Panc1 (cell line): ENCODE measurements around the gene INVS. TPM values are rescaled to one million over a fixed set of nuclear protein-coding genes. Genes with fewer than 3 reads are reported as not detected.

Experiments
- ATAC-seq: fragments of 200-7000 bp; cut with Tn5 transposase; 2 replicates; pipeline ENCODE4 v1.9.1; 2020; ENCODE audit warnings: mild to moderate bottlenecking, moderate library complexity
- BruUV-seq: library from RNA; stranded (reverse); fragments of 400-500 nt; replicated peaks from 2 replicates; lab custom pipeline; 2021; lab: Mats Ljungman, UMichigan
- CTCF ChIA-PET: fragments of 300-600 bp; sonication (Branson Sonifier 250); formaldehyde crosslinking; loops from one replicate; lab custom pipeline; 2022; ENCODE audit warnings: antibody characterized with exemption; lab: Charles Lee
- POLR2A ChIA-PET: fragments of 300-600 bp; sonication (Branson Sonifier 250); formaldehyde crosslinking; loops from one replicate; lab custom pipeline; 2022; ENCODE audit warnings: antibody characterized with exemption; lab: Charles Lee
- DNase-seq: peaks from one replicate; pipeline ENCODE4 v3.0.0-alpha.2; 2010; ENCODE audit warnings: low read depth, low spot score
- H3K27ac ChIP-seq: 2 replicates; pipeline ENCODE4 v1.5.1; 2011; ENCODE audit warnings: mild to moderate bottlenecking, low read length, inconsistent platforms
- H3K27me3 ChIP-seq: fragments of 200-500 bp; sonication (Bioruptor generic); 2 replicates; pipeline ENCODE4 v1.6.0; 2014; ENCODE audit warnings: low read length, inconsistent platforms; ENCODE audit not compliant: control insufficient read depth, insufficient read depth
- H3K36me3 ChIP-seq: fragments of 200-500 bp; sonication (Bioruptor generic); 2 replicates; pipeline ENCODE4 v1.5.1; 2014; ENCODE audit warnings: inconsistent platforms, mild to moderate bottlenecking, low read length, moderate library complexity; ENCODE audit not compliant: control insufficient read depth, insufficient read depth
- H3K4me1 ChIP-seq: 2 replicates; pipeline ENCODE4 v1.5.1; 2011; ENCODE audit warnings: inconsistent platforms, mild to moderate bottlenecking, low read length, moderate library complexity; ENCODE audit not compliant: control insufficient read depth, insufficient read depth
- H3K4me3 ChIP-seq, 2 experiments: 2 replicates each; pipeline ENCODE4 v1.5.1; 2011 to 2012; ENCODE audit warnings: low read depth in 2 of 2, low read length in 2 of 2, mild to moderate bottlenecking in 2 of 2, inconsistent platforms in 1 of 2, moderate library complexity in 1 of 2
- H3K9me3 ChIP-seq: fragments of 200-500 bp; sonication (Bioruptor generic); 2 replicates; pipeline ENCODE4 v1.5.1; 2014; ENCODE audit warnings: low read depth, mild to moderate bottlenecking, inconsistent platforms, low read length, moderate library complexity; ENCODE audit not compliant: control insufficient read depth, insufficient read depth
- POLR2AphosphoS5 ChIP-seq: IDR thresholded peaks from 2 replicates; pipeline ENCODE4 v1.6.1; 2012; ENCODE audit warnings: mild to moderate bottlenecking, low read depth, low read length, moderate library complexity
- SIN3A ChIP-seq: IDR thresholded peaks from 2 replicates; pipeline ENCODE4 v1.6.1; 2012; ENCODE audit warnings: low read depth, mild to moderate bottlenecking, low read length, moderate library complexity, borderline replicate concordance; ENCODE audit not compliant: insufficient read depth
- TCF7L2 ChIP-seq: IDR thresholded peaks from 2 replicates; pipeline ENCODE4 v1.6.1; 2011; ENCODE audit warnings: mild to moderate bottlenecking, low read depth, low read length, inconsistent platforms
- in situ Hi-C: cut with HindIII; loops from 2 replicates; pipeline ENCODE4 v1.10.0; 2016; ENCODE audit warnings: low sequenced_read_pairs, low pct_unique_long_range_greater_than_20kb
- intact Hi-C: fragments of 100-400 bp; cut with micrococcal nuclease; formaldehyde crosslinking; loops from one replicate; pipeline ENCODE4 v1.10.0; 2022; ENCODE audit not compliant: unreplicated experiment
- total RNA-seq: library from RNA; stranded (reverse); gene quantifications from one replicate; pipeline ENCODE4 v1.2.1, GENCODE V29; 2021; ENCODE audit not compliant: unreplicated experiment
- TF ChIP-seq, protein P1 (sequence below): fragments of 450-650 bp; IDR thresholded peaks from 2 replicates; pipeline ENCODE4 v1.5.1; 2017; ENCODE audit warnings: mild to moderate bottlenecking
- TF ChIP-seq, protein P2 (sequence below), 2 experiments: IDR thresholded peaks; 2 replicates each; pipeline ENCODE4 v1.6.1; 2011 to 2012; ENCODE audit warnings: low read depth in 2 of 2, control low read depth in 1 of 2, low read length in 1 of 2, mild to moderate bottlenecking in 1 of 2, moderate library complexity in 1 of 2; ENCODE audit not compliant: insufficient read depth in 1 of 2

Gene INVS
- total RNA-seq, 1 experiment from 2014 or later: 8.2 TPM

DNA sequence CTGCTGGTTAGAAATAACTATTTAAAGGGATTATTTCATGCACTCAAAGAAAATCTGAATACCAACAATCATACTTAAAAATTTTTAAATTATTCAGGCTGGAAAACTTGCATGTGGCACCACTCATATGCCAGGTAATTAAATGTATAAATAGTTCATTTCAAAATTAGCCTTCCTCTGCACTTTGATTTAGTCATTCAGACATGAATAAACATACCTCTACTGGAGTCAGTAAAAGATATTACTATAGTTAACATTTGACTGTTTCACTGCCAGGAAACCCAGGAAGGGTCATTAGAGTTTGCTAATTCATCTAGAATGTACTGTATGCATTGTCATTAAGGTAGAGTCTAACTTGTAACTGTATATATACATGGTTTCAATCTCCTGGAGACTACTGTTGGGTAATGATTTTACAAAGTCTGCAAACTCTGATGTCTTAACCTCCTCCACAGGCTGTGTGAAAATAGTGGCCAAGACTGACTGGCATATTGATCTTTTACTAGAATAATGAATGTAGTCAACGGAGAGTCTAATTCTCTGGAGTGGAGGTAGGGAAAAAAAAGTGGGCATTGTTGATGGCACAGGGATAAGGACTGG lies 210.0 kb downstream of the INVS start:
- ChIA-PET CTCF (no interaction called here), POLR2A (no interaction called here)
- no peaks in the 10 kb centered on the region for H3K9me3 ChIP-seq
- no peak for DNase-seq
- H3K27me3 ChIP-seq: no peaks in the 10 kb centered on the region
- no peaks in the 10 kb centered on the region; the same call in 1 of the 2 replicates for H3K36me3 ChIP-seq
- no peaks in the 10 kb centered on the region for H3K4me1 ChIP-seq
- H3K4me3 ChIP-seq: no peak overlapping the region
- TF ChIP-seq, protein P1, sequence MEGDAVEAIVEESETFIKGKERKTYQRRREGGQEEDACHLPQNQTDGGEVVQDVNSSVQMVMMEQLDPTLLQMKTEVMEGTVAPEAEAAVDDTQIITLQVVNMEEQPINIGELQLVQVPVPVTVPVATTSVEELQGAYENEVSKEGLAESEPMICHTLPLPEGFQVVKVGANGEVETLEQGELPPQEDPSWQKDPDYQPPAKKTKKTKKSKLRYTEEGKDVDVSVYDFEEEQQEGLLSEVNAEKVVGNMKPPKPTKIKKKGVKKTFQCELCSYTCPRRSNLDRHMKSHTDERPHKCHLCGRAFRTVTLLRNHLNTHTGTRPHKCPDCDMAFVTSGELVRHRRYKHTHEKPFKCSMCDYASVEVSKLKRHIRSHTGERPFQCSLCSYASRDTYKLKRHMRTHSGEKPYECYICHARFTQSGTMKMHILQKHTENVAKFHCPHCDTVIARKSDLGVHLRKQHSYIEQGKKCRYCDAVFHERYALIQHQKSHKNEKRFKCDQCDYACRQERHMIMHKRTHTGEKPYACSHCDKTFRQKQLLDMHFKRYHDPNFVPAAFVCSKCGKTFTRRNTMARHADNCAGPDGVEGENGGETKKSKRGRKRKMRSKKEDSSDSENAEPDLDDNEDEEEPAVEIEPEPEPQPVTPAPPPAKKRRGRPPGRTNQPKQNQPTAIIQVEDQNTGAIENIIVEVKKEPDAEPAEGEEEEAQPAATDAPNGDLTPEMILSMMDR: no peak
- TF ChIP-seq POLR2AphosphoS5 (no peak), TCF7L2 (no peak)
- TF ChIP-seq, protein P2, sequence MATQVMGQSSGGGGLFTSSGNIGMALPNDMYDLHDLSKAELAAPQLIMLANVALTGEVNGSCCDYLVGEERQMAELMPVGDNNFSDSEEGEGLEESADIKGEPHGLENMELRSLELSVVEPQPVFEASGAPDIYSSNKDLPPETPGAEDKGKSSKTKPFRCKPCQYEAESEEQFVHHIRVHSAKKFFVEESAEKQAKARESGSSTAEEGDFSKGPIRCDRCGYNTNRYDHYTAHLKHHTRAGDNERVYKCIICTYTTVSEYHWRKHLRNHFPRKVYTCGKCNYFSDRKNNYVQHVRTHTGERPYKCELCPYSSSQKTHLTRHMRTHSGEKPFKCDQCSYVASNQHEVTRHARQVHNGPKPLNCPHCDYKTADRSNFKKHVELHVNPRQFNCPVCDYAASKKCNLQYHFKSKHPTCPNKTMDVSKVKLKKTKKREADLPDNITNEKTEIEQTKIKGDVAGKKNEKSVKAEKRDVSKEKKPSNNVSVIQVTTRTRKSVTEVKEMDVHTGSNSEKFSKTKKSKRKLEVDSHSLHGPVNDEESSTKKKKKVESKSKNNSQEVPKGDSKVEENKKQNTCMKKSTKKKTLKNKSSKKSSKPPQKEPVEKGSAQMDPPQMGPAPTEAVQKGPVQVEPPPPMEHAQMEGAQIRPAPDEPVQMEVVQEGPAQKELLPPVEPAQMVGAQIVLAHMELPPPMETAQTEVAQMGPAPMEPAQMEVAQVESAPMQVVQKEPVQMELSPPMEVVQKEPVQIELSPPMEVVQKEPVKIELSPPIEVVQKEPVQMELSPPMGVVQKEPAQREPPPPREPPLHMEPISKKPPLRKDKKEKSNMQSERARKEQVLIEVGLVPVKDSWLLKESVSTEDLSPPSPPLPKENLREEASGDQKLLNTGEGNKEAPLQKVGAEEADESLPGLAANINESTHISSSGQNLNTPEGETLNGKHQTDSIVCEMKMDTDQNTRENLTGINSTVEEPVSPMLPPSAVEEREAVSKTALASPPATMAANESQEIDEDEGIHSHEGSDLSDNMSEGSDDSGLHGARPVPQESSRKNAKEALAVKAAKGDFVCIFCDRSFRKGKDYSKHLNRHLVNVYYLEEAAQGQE (IDR thresholded peaks at IDR 0.05; ENCODE audit: insufficient read depth in 1 of 2, low read depth in 2 of 2, low read length in 1 of 2): no peak
- ATAC-seq: no peak
- in situ Hi-C loops (no loop called here), intact Hi-C loops (no loop called here)
- no peak overlapping the region for H3K27ac ChIP-seq
- no TSS peak for BruUV-seq

DNA sequence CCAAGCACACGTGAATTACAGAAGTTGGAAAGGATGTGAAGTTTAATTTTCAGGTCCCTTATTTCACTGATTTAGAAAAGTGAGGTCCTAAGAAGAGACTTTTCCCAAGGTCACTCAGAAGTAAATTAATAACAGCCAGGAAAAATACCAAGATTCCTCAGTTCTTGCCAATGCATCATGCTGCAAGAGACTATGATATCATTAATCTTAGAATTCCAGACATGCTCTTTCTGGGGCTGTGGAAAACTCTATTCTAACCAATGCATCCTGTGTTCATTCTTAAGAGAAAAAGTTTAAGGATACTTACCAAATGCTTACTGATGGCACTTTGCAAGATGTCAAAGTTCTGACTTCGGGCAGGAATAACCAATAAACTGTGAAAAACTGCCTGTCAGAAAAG lies 210.9 kb downstream of the INVS start:
- no peaks in the 10 kb centered on the region for H3K27me3 ChIP-seq
- H3K9me3 ChIP-seq: no peaks in the 10 kb centered on the region
- no peak overlapping the region for H3K27ac ChIP-seq
- H3K4me1 ChIP-seq: no peaks in the 10 kb centered on the region
- ChIA-PET POLR2A (no interaction called here), CTCF (no interaction called here)
- H3K36me3 ChIP-seq: no peaks in the 10 kb centered on the region; the same call in 1 of the 2 replicates
- ATAC-seq (no peak), DNase-seq (no peak)
- intact Hi-C loops (loop anchor here (10.0 kb wide), 1 partner anchor 285 kb away; no protein-coding TSS in a partner anchor), in situ Hi-C loops (no loop called here)
- no TSS peak for BruUV-seq
- TF ChIP-seq SIN3A: no peak
- TF ChIP-seq POLR2AphosphoS5: no peak
- TF ChIP-seq, protein P1: no peak
- TF ChIP-seq, protein P2 (IDR thresholded peaks at IDR 0.05; ENCODE audit: insufficient read depth in 1 of 2, low read depth in 2 of 2, low read length in 1 of 2): no peak
- no peak for TF ChIP-seq TCF7L2
- H3K4me3 ChIP-seq: no peak overlapping the region
